ENCODE measurements around the gene PRR13. TPM values are rescaled to one million over a fixed set of nuclear protein-coding genes. Genes with fewer than 3 reads are reported as not detected.

Gene PRR13
- total RNA-seq, 1 donor from 2014 or later = 20.6 TPM

DNA sequence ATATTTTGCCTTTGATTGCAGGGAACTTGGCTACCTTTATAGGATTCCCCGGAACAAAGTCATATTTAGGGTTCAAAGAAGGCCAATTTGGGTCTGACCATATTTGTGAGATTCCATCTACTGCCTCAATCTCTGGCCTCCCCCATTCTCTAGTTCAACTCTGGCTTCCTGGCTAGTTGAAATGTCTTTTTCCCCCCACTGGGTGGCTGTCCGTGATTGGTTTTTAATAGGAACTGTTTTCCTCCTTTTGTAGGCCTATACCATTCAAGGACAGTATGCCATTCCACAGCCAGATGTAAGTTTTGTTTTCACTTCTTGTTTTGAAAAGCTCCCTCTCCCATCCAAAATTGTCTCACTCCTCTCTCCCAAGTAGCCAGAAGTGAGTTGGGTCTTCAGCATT, 24.1 kb downstream of the PRR13 start:
- H3K36me3 ChIP-seq = peaks cover 100% of the 10 kb centered on the region in 2 donors
- DNase-seq (ENCODE audit: low spot score in 2 of 2) = no peak
- H3K4me3 ChIP-seq = no peak overlapping the region
- no peaks in the 10 kb centered on the region for H3K4me1 ChIP-seq
- H3K27me3 ChIP-seq = no peaks in the 10 kb centered on the region
- no peak overlapping the region for H3K27ac ChIP-seq
- intact Hi-C loops (cut with DNase I) = no loop called here
- H3K9me3 ChIP-seq = no peaks in the 10 kb centered on the region
- no peak for TF ChIP-seq CTCF (IDR thresholded peaks at IDR 0.05)

DNA sequence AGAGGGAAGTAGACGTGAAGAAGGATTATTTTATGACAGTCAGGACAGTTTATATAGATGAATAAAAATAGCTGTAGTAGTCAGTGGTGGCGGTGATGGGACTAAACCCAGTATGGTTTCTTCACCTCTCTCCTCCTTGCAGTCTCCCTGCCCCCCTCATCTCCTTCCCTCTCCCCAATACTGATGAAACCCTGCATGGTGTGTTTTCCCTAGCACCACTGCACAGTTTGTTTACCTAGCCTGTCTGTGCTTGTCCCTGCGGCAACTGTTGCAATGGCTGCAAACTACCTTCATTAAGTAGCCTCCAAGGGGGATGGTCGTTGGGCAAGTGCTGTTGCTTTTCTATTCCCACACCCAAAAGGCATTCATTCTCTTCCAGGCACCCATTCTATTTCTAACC, 25.1 kb downstream of the PRR13 start:
- no peak for DNase-seq (ENCODE audit: low spot score in 2 of 2)
- Histone ChIP-seq H3K27me3 (no peaks in the 10 kb centered on the region), H3K4me3 (no peak overlapping the region), H3K4me1 (no peaks in the 10 kb centered on the region), H3K27ac (no peak overlapping the region), H3K9me3 (no peaks in the 10 kb centered on the region), H3K36me3 (peaks cover 99 to 100% of the 10 kb centered on the region in 2 donors)
- no peak for TF ChIP-seq CTCF (IDR thresholded peaks at IDR 0.05)
- intact Hi-C loops (cut with DNase I) = no loop called here

GRCh38 chr12:53467082-53467481, 25.5 kb downstream of the PRR13 start:
- H3K27me3 ChIP-seq = no peaks in the 10 kb centered on the region
- no peak overlapping the region for H3K4me3 ChIP-seq
- intact Hi-C loops (cut with DNase I) = no loop called here
- no peaks in the 10 kb centered on the region for H3K9me3 ChIP-seq
- H3K27ac ChIP-seq = no peak overlapping the region
- peaks cover 99 to 100% of the 10 kb centered on the region in 2 donors for H3K36me3 ChIP-seq
- no peaks in the 10 kb centered on the region for H3K4me1 ChIP-seq
- DNase-seq (ENCODE audit: low spot score in 2 of 2) = no peak
- TF ChIP-seq CTCF (IDR thresholded peaks at IDR 0.05) = no peak

DNA sequence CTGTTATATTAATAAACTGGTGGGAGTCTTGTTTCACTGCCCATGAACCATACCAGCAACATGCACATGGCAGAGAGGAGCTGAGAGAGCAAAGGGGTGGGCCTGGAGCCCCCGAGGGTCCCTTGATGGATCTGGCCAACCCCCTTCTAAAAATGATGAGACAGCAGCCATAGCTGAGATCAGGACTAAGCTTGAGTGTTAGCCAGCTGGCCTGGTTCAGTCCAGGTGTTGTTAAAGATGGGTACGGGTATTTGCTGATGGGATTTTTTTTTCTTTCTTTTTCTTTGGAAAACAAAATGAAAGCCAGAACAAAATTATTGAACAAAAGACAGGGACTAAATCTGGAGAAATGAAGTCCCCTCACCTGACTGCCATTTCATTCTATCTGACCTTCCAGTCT, 26.3 kb downstream of the PRR13 start:
- no peak for TF ChIP-seq CTCF (IDR thresholded peaks at IDR 0.05)
- intact Hi-C loops (cut with DNase I) = no loop called here
- Histone ChIP-seq H3K27me3 (no peaks in the 10 kb centered on the region), H3K27ac (no peak overlapping the region), H3K36me3 (peaks cover 94 to 100% of the 10 kb centered on the region in 2 donors), H3K4me3 (no peak overlapping the region), H3K9me3 (no peaks in the 10 kb centered on the region), H3K4me1 (no peaks in the 10 kb centered on the region)
- DNase-seq (ENCODE audit: low spot score in 2 of 2) = no peak

GRCh38 chr12:53468282-53468681, 26.7 kb downstream of the PRR13 start:
- H3K36me3 ChIP-seq = peaks cover 94 to 100% of the 10 kb centered on the region in 2 donors
- TF ChIP-seq CTCF (IDR thresholded peaks at IDR 0.05) = no peak
- no peak overlapping the region for H3K27ac ChIP-seq
- no peaks in the 10 kb centered on the region for H3K27me3 ChIP-seq
- no peak for DNase-seq (ENCODE audit: low spot score in 2 of 2)
- no peaks in the 10 kb centered on the region for H3K4me1 ChIP-seq
- intact Hi-C loops (cut with DNase I) = no loop called here
- H3K4me3 ChIP-seq = no peak overlapping the region
- no peaks in the 10 kb centered on the region for H3K9me3 ChIP-seq

- Histone ChIP-seq H3K4me3 (no peak overlapping the region), H3K4me1 (no peaks in the 10 kb centered on the region), H3K27me3 (no peaks in the 10 kb centered on the region), H3K9me3 (no peaks in the 10 kb centered on the region), H3K36me3 (peaks cover 88 to 100% of the 10 kb centered on the region in 2 donors), H3K27ac (no peak overlapping the region)
- no peak for DNase-seq (ENCODE audit: low spot score in 2 of 2)
- no peak for TF ChIP-seq CTCF (IDR thresholded peaks at IDR 0.05)
- intact Hi-C loops (cut with DNase I) = no loop called here
Observed at GRCh38 chr12:53472056-53472582, 30.6 kb downstream of the PRR13 start.

Measured in ascending aorta (tissue), 2 donors.